Right lung (tissue), 5 donors: ENCODE measurements around the gene HCFC1R1. TPM values are rescaled to one million over a fixed set of nuclear protein-coding genes. Genes with fewer than 3 reads are reported as not detected.

Experiments used
- DNase-seq, 2 donors: peaks; one replicate each; pipeline ENCODE4 v3.0.0-alpha.2; 2013
- polyA plus RNA-seq, 5 donors: library from polyadenylated mRNA; unstranded; fragments of 120-200 nt; gene quantifications; one replicate each; pipeline versions ENCODE4 v1.2.1 to v1.2.3, GENCODE V29; 2013; ENCODE audit warnings: inconsistent platforms in 1 of 5, low replicate concordance in 1 of 5; ENCODE audit not compliant: insufficient read length in 5 of 5, insufficient read depth in 1 of 5

The HCFC1R1 gene
- polyA plus RNA-seq, 5 donors: 26.6 to 45.7 (median 34.8) TPM

GRCh38 chr16:3038896-3039295 is 15.2 kb upstream of the HCFC1R1 start:
- DNase-seq: no peak

- DNase-seq: no peak
Observed at GRCh38 chr16:3038256-3038655, 14.5 kb upstream of the HCFC1R1 start.

GRCh38 chr16:3036726-3037315 is 13.1 kb upstream of the HCFC1R1 start, which contains the start of gene BICDL2:
BICDL2 (minus strand) TSS chr16:3036944; CDS start chr16:3035496, 1,448 bp downstream.
- DNase-seq: no peak

- no peak for DNase-seq
Observed at GRCh38 chr16:3035972-3036725, 12.4 kb upstream of the HCFC1R1 start.

GRCh38 chr16:3035289-3035971 is 11.7 kb upstream of the HCFC1R1 start:
- DNase-seq: no peak

GRCh38 chr16:3032624-3033023 is 8.9 kb upstream of the HCFC1R1 start:
- DNase-seq: no peak

- DNase-seq: no peak
Observed at GRCh38 chr16:3030222-3031212, 6.8 kb upstream of the HCFC1R1 start.

GRCh38 chr16:3029491-3030221 is 5.9 kb upstream of the HCFC1R1 start:
- DNase-seq: no peak

GRCh38 chr16:3028716-3029319 is 5.1 kb upstream of the HCFC1R1 start:
- no peak for DNase-seq

- DNase-seq: peak in 1 of 2 donors; percentile 72
Observed at GRCh38 chr16:3027983-3028715, 4.4 kb upstream of the HCFC1R1 start.

- DNase-seq: no peak
Observed at GRCh38 chr16:3027489-3027795, 3.7 kb upstream of the HCFC1R1 start.

GRCh38 chr16:3026609-3027488 is 3.1 kb upstream of the HCFC1R1 start:
- no peak for DNase-seq

GRCh38 chr16:3026003-3026378 is 2.2 kb upstream of the HCFC1R1 start:
- no peak for DNase-seq

- no peak for DNase-seq
Observed at GRCh38 chr16:3025032-3026002, 1.6 kb upstream of the HCFC1R1 start.

GRCh38 chr16:3023415-3023668 is 400 bp downstream of the HCFC1R1 start:
- DNase-seq: no peak

- no peak for DNase-seq
Observed at GRCh38 chr16:3022684-3023414, 893 bp downstream of the HCFC1R1 start.

- DNase-seq: no peak
Observed at GRCh38 chr16:3022208-3022683, 1.5 kb downstream of the HCFC1R1 start.
